GM12892 (cell line): Measurements from ENCODE around the gene ROR1.

Experiments used
- POLR2A ChIP-seq: IDR thresholded peaks from 2 replicates; pipeline ENCODE4 v1.6.1; 2011; ENCODE audit warnings: low read depth, low read length, control low read depth
- TAF1 ChIP-seq: IDR thresholded peaks from 2 replicates; pipeline ENCODE4 v1.6.1; 2011; ENCODE audit warnings: low read depth, mild to moderate bottlenecking, control low read depth, low read length, borderline replicate concordance

DNA sequence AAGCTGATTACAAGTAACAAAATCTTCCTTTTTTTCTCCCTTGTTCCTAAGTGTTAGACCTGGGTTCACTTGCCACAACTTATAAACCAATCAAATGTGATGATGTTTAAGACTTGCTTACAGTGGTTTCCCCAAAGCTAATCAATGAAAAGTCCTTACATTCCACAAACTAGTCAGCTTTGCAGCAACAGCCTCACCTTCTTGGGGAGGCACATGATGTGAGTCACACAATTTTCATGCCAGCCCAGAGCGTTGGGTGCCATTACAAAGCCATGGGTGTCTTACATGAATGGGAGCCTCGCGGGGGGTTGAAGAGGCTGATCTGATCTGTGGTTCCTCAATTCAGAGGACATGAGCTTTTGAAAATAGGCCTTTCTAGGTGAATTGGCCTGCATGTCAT is 338.0 kb downstream of the ROR1 start:
- TF ChIP-seq POLR2A (no peak), TAF1 (no peak)
